Neural cell (in vitro differentiated cells): Measurements from ENCODE around the gene CIZ1. TPM values are rescaled to one million over a fixed set of nuclear protein-coding genes. Genes with fewer than 3 reads are reported as not detected.

Experiments
- H2AFZ ChIP-seq: fragments of 200-600, 300-800 bp; sonication (generic), shearing (Covaris generic); 2 replicates; pipeline ENCODE4 v1.6.0; 2014; ENCODE audit warnings: low read depth, mild to moderate bottlenecking, antibody characterized with exemption, low read length, moderate library complexity
- H3F3A ChIP-seq: fragments of 200-600 bp; shearing (Covaris generic); 2 replicates; pipeline ENCODE4 v1.6.1; 2016; ENCODE audit warnings: mild to moderate bottlenecking, moderate library complexity, mixed read lengths, antibody characterized with exemption, low read length; ENCODE audit not compliant: insufficient read depth, poor library complexity, severe bottlenecking
- H3K27ac ChIP-seq: fragments of 200-600, 300-800 bp; sonication (generic), shearing (Covaris generic); 2 replicates; pipeline ENCODE4 v1.5.1; 2014; ENCODE audit warnings: mild to moderate bottlenecking, low read length, moderate library complexity
- H3K27me3 ChIP-seq: fragments of 300-800, 200-600 bp; sonication (generic), shearing (Covaris generic); 2 replicates; pipeline ENCODE4 v1.6.0; 2014; ENCODE audit warnings: mild to moderate bottlenecking, low read depth, low read length, moderate library complexity; ENCODE audit not compliant: insufficient read depth
- H3K36me3 ChIP-seq: fragments of 300-800, 200-600 bp; sonication (generic), shearing (Covaris generic); 2 replicates; pipeline ENCODE4 v1.5.1; 2014; ENCODE audit warnings: mild to moderate bottlenecking, antibody characterized with exemption, low read length, moderate library complexity; ENCODE audit not compliant: insufficient read depth
- H3K4me2 ChIP-seq: fragments of 300-800, 200-600 bp; sonication (generic), shearing (Covaris generic); 2 replicates; pipeline ENCODE4 v1.6.0; 2014; ENCODE audit warnings: mild to moderate bottlenecking, low read length
- H3K4me3 ChIP-seq: fragments of 300-800, 200-600 bp; sonication (generic), shearing (Covaris generic); 2 replicates; pipeline ENCODE4 v1.5.1; 2014; ENCODE audit warnings: mild to moderate bottlenecking, low read length, moderate library complexity
- H3K79me2 ChIP-seq: fragments of 200-600 bp; shearing (Covaris generic); replicated peaks from 2 replicates; pipeline ENCODE4 v1.6.0; 2014; ENCODE audit warnings: mild to moderate bottlenecking, low read length, moderate library complexity; ENCODE audit not compliant: insufficient read depth
- H3K9ac ChIP-seq: fragments of 300-800, 200-600 bp; sonication (generic), shearing (Covaris generic); 2 replicates; pipeline ENCODE4 v1.6.1; 2016; ENCODE audit warnings: mild to moderate bottlenecking, low read length, mixed read lengths
- H3K9me2 ChIP-seq: fragments of 200-600 bp; shearing (Covaris generic); 2 replicates; pipeline ENCODE4 v1.6.1; 2016; ENCODE audit warnings: mild to moderate bottlenecking, low read length, mixed read lengths; ENCODE audit not compliant: insufficient read depth
- H3K9me3 ChIP-seq: fragments of 200-600, 300-800 bp; sonication (generic), shearing (Covaris generic); 2 replicates; pipeline ENCODE4 v1.6.1; 2016; ENCODE audit warnings: mild to moderate bottlenecking, mixed run types, low read length, moderate library complexity, mixed read lengths
- H4K20me1 ChIP-seq: fragments of 200-600 bp; shearing (Covaris generic); 2 replicates; pipeline ENCODE4 v1.6.1; 2016; ENCODE audit warnings: mild to moderate bottlenecking, mixed run types; ENCODE audit not compliant: insufficient read depth
- CTCF ChIP-seq: fragments of 450-650 bp; IDR thresholded peaks from 2 replicates; pipeline ENCODE4 v1.5.1; 2014; ENCODE audit warnings: antibody characterized with exemption, mild to moderate bottlenecking, moderate library complexity; ENCODE audit not compliant: poor library complexity, severe bottlenecking
- EP300 ChIP-seq: fragments of 450-650 bp; conservative IDR thresholded peaks from 2 replicates; pipeline ENCODE4 v1.6.1; 2014; ENCODE audit warnings: antibody characterized with exemption, mild to moderate bottlenecking, moderate library complexity; ENCODE audit not compliant: poor library complexity, severe bottlenecking
- EZH2 ChIP-seq: fragments of 200-600, 300-800 bp; shearing (Covaris generic), sonication (generic); IDR thresholded peaks from 2 replicates; pipeline ENCODE4 v1.6.1; 2014; ENCODE audit warnings: antibody characterized with exemption, low read length, borderline replicate concordance, mild to moderate bottlenecking; ENCODE audit not compliant: insufficient read depth, poor library complexity, severe bottlenecking
- MXI1 ChIP-seq: fragments of 450-650 bp; conservative IDR thresholded peaks from 2 replicates; pipeline ENCODE4 v1.6.1; 2014; ENCODE audit warnings: antibody characterized with exemption, mild to moderate bottlenecking; ENCODE audit not compliant: poor library complexity, severe bottlenecking
- POLR2AphosphoS5 ChIP-seq: IDR thresholded peaks from 2 replicates; pipeline ENCODE4 v1.6.1; 2012
- RAD21 ChIP-seq: fragments of 450-650 bp; conservative IDR thresholded peaks from 2 replicates; pipeline ENCODE4 v1.6.1; 2014; ENCODE audit warnings: antibody characterized with exemption, mild to moderate bottlenecking, moderate library complexity
- REST ChIP-seq: IDR thresholded peaks from 2 replicates; pipeline ENCODE4 v1.6.1; 2012; ENCODE audit warnings: borderline replicate concordance
- SMC3 ChIP-seq: fragments of 450-650 bp; conservative IDR thresholded peaks from 2 replicates; pipeline ENCODE4 v1.6.1; 2014; ENCODE audit warnings: antibody characterized with exemption, mild to moderate bottlenecking, moderate library complexity; ENCODE audit not compliant: poor library complexity
- TAF1 ChIP-seq: IDR thresholded peaks from 2 replicates; pipeline ENCODE4 v1.6.1; 2012; ENCODE audit warnings: low read depth
- polyA plus RNA-seq: library from polyadenylated mRNA; depleted of rRNA; stranded (reverse); fragments of >200 nt; gene quantifications from 2 replicates; pipeline ENCODE4 v1.2.3, GENCODE V29; 2014

The CIZ1 gene
- polyA plus RNA-seq, 1 donor from 2014 or later, result 25.6 TPM

- no peak overlapping the region for H3K4me3 ChIP-seq
- H3K9ac ChIP-seq, result no peak overlapping the region
- H3K36me3 ChIP-seq, result no peaks in the 10 kb centered on the region
- peak overlapping the region; percentile 16 for H3K27ac ChIP-seq
- H3K9me2 ChIP-seq, result no peaks in the 10 kb centered on the region
- no peaks in the 10 kb centered on the region for H3K79me2 ChIP-seq
- no peaks in the 10 kb centered on the region for H3F3A ChIP-seq
- H3K27me3 ChIP-seq, result no peaks in the 10 kb centered on the region
- H3K9me3 ChIP-seq, result no peaks in the 10 kb centered on the region
- H4K20me1 ChIP-seq, result no peaks in the 10 kb centered on the region
- no peak overlapping the region for H3K4me2 ChIP-seq
- H2AFZ ChIP-seq, result no peak overlapping the region
- no peak for TF ChIP-seq EZH2
- no peak for TF ChIP-seq SMC3
- no peak for TF ChIP-seq RAD21
- TF ChIP-seq POLR2AphosphoS5, result no peak
- no peak for TF ChIP-seq CTCF
- TF ChIP-seq MXI1, result no peak
- TF ChIP-seq EP300, result no peak
- no peak for TF ChIP-seq REST
- TF ChIP-seq TAF1, result no peak
Observed at GRCh38 chr9:128169925-128170324, 21.4 kb downstream of the CIZ1 start.

- Histone ChIP-seq H3K27ac (peak overlapping the region; percentile 16), H3K4me2 (no peak overlapping the region), H3K36me3 (no peaks in the 10 kb centered on the region)
Observed at GRCh38 chr9:128169492-128169891, 21.9 kb downstream of the CIZ1 start.

More at GRCh38 chr9:128169492-128169891, 21.9 kb downstream of the CIZ1 start:
- Histone ChIP-seq H3K4me3 (no peak overlapping the region), H3K9ac (no peak overlapping the region), H3K9me2 (no peaks in the 10 kb centered on the region), H3K9me3 (no peaks in the 10 kb centered on the region), H2AFZ (no peak overlapping the region), H4K20me1 (no peaks in the 10 kb centered on the region), H3F3A (no peaks in the 10 kb centered on the region), H3K79me2 (no peaks in the 10 kb centered on the region), H3K27me3 (no peaks in the 10 kb centered on the region)
- TF ChIP-seq EP300, result no peak
- no peak for TF ChIP-seq REST
- TF ChIP-seq POLR2AphosphoS5, result no peak
- TF ChIP-seq RAD21, result no peak
- no peak for TF ChIP-seq EZH2
- TF ChIP-seq SMC3, result no peak
- no peak for TF ChIP-seq TAF1
- TF ChIP-seq MXI1, result no peak
- TF ChIP-seq CTCF, result no peak
